AG04449 (cell line): ENCODE results near the gene DEK.
A peak's percentile ranks its signal among the peaks of the same experiment; 100 is the strongest.

Experiments used
- CTCF ChIA-PET: fragments of 350-600 bp; formaldehyde crosslinking; extraction: SDS; loops from one replicate; lab custom pipeline; 2021; ENCODE audit warnings: antibody characterized with exemption; lab: Yijun Ruan, JAX
- POLR2A ChIA-PET: fragments of 400-600, 350-600 bp; formaldehyde crosslinking; extraction: SDS; loops from one replicate; lab custom pipeline; 2020; ENCODE audit warnings: antibody characterized with exemption, inconsistent platforms; lab: Yijun Ruan, JAX
- DNase-seq: peaks from one replicate; pipeline ENCODE4 v3.0.0-alpha.2; 2010; ENCODE audit warnings: low read depth, low spot score
- H3K4me3 ChIP-seq: 2 replicates; pipeline ENCODE4 v1.5.1; 2011; ENCODE audit warnings: low read depth, mild to moderate bottlenecking, control low read depth, low read length
- CTCF ChIP-seq: IDR thresholded peaks from one replicate; pipeline ENCODE4 v1.5.1; 2011; ENCODE audit warnings: mild to moderate bottlenecking, moderate library complexity, low read length, control low read depth, inconsistent platforms; ENCODE audit not compliant: insufficient read depth; ENCODE audit errors: missing control alignments

The DEK gene

DNA sequence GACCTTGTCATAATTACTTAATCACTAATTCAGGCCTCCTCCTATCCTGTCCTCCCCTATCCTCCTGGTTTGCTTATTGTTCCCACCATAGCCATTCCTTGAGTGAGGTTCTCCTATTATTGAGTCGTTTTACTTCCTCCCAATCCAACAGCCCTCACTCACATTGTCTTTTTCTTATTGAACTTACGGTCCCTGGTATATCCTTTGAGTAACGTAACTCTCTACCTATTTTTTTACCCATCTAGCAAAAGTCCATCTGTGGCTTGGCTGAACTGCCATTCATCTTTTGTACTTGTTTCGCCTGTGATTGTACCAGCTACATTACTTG, 43.1 kb downstream of the DEK start:
- no peak for DNase-seq
- CTCF ChIA-PET: no interaction called here
- TF ChIP-seq CTCF: no peak
- no peak overlapping the region for H3K4me3 ChIP-seq
- POLR2A ChIA-PET: no interaction called here

DNA sequence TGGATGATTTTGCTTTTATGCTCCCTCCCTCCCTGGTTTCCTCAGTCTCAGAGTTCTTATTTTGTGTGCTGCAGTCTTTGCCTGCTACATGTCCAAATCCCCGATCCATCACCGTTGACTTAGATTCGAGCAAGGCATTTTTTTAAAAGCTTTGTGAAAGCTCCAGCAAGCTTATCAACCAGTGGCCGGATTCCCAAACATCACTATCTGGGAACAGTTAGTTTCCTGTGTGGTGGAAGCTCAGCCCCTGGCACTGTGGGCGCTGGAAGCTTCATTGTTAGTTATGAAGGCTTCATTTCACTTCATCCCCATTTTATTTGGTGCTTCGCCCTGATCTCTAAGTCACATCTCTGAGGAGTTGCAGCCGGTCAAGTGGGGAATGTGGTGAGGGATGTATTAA, 44.7 kb downstream of the DEK start:
- no peak for DNase-seq

GRCh38 chr6:18218233-18218632, 46.1 kb downstream of the DEK start:
- ChIA-PET CTCF (interaction anchor here (0.5 kb wide), 1 partner anchor 54 kb away, joined by 3 read pairs; no protein-coding TSS in a partner anchor), POLR2A (no interaction called here)
- DNase-seq: no peak
- H3K4me3 ChIP-seq: no peak overlapping the region
- no peak for TF ChIP-seq CTCF

More for the DNA sequence above, 44.7 kb downstream of the DEK start:
- ChIA-PET CTCF (no interaction called here), POLR2A (no interaction called here)
- no peak for TF ChIP-seq CTCF
- no peak overlapping the region for H3K4me3 ChIP-seq

GRCh38 chr6:18216411-18216810, 47.9 kb downstream of the DEK start:
- no peak for TF ChIP-seq CTCF
- H3K4me3 ChIP-seq: no peak overlapping the region
- ChIA-PET CTCF (no interaction called here), POLR2A (no interaction called here)
- DNase-seq: peak; percentile 52

DNA sequence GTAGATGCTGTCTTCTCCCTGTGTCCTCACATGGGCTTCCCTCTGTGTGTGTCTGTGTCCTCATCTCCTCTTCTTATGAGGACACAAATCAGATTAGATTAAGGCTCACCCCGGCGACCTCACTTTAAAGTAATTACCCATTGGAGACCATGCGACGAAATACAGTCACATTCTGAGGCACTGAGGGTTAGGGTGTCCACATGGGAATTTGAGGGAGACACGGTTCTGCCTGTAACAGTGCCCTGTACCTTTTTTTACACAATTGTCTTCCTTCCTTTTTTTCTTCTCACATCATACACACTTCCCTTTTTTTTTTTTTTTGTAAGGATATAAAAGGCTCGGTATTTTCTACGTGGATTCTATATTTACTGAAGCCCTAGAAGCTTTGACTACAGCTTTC, 48.9 kb downstream of the DEK start:
- no peak for DNase-seq
- TF ChIP-seq CTCF: no peak
- no peak overlapping the region for H3K4me3 ChIP-seq
- ChIA-PET CTCF (interaction anchor here (1.1 kb wide), 1 partner anchor 288 kb away, joined by 3 read pairs; no protein-coding TSS in a partner anchor), POLR2A (no interaction called here)

DNA sequence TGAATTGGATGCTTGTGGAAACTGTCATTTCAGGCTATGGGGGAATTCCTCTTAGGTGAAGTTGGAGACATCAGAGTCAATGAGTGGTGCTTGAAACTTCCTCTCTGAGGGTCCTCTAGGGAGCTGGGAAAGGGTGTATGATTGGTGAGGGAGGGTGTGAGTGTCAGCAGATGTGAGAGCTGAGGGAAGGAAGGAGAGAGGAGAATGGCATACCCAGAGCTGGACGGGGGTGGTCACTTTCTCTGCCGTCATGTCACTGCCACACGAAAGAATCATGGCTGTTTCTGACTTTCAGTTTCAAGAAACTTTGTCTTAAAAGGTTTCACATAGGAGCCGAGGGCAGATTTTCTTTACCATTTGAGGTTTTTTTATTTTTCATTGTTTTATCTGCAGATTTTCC, 50.3 kb downstream of the DEK start:
- ChIA-PET POLR2A (no interaction called here), CTCF (no interaction called here)
- DNase-seq: no peak
- TF ChIP-seq CTCF: no peak
- H3K4me3 ChIP-seq: no peak overlapping the region
